Left lung (tissue), 10 donors: ENCODE results near the gene DNAJC1. TPM values are rescaled to one million over a fixed set of nuclear protein-coding genes. Genes with fewer than 3 reads are reported as not detected.

Experiments
- ATAC-seq: fragments of 200-7000 bp; cut with Tn5 transposase; one replicate; pipeline ENCODE4 v1.9.1; 2020; ENCODE audit warnings: moderate library complexity
- DNase-seq, 4 donors: peaks; one replicate each; pipeline ENCODE4 v3.0.0-alpha.2; 2013 to 2020
- H3K27ac ChIP-seq, 2 donors: fragments of 200-600 bp; sonication (generic) in 1 of 2; one replicate each; pipeline versions ENCODE4 v1.5.0 to v1.8.0; 2020 to 2021
- H3K27me3 ChIP-seq, 2 donors: fragments of 200-600 bp; sonication (generic) in 1 of 2; one replicate each; pipeline versions ENCODE4 v1.5.0 to v1.8.0; 2020 to 2021
- H3K36me3 ChIP-seq, 2 donors: fragments of 200-600 bp; sonication (generic) in 1 of 2; one replicate each; pipeline versions ENCODE4 v1.5.0 to v1.8.0; 2020 to 2021
- H3K4me1 ChIP-seq, 2 donors: fragments of 200-600 bp; one replicate each; pipeline ENCODE4 v1.8.0; 2021
- H3K4me3 ChIP-seq, 2 donors: fragments of 200-600 bp; sonication (generic) in 1 of 2; one replicate each; pipeline versions ENCODE4 v1.5.0 to v1.8.0; 2020 to 2021; ENCODE audit warnings: mild to moderate bottlenecking in 1 of 2
- H3K9me3 ChIP-seq, 2 donors: fragments of 200-600 bp; sonication (generic) in 1 of 2; one replicate each; pipeline versions ENCODE4 v1.5.0 to v1.8.0; 2020 to 2021
- CTCF ChIP-seq, 2 donors: fragments of 200-600 bp; sonication (generic) in 1 of 2; IDR thresholded peaks; one replicate each; pipeline versions ENCODE4 v1.5.0 to v1.8.0; 2021; ENCODE audit warnings: antibody characterized with exemption in 2 of 2
- intact Hi-C, 2 donors: fragments of 100-400 bp; cut with DNase I; formaldehyde crosslinking; loops; one replicate each; pipeline versions ENCODE4 v1.11.2 to v1.14.2; 2022
- polyA plus RNA-seq, 6 donors: library from polyadenylated mRNA; unstranded; fragments of 120-200 nt; gene quantifications; one replicate each; pipeline ENCODE4 v1.2.1, GENCODE V29; 2013; ENCODE audit not compliant: insufficient read length in 6 of 6
- total RNA-seq, 2 donors: library from RNA; stranded (reverse); fragmentation: NEBNext Ultra II Directional; extraction: Animal tissue kit (Norgen Biotek cat#: 25700); gene quantifications; one replicate each; pipeline ENCODE4 v1.2.1, GENCODE V29; 2021
- donor health status: DM: no; HTN: yes; CAD: no.
- donor health status: DM: no; HTN: no; CAD: no.

Gene DNAJC1
- total and polyA plus RNA-seq, 8 donors: 29.1 to 40.9 (median 32.9) TPM

- Histone ChIP-seq H3K4me1 (peaks cover 0 to 17% of the 10 kb centered on the region in 2 donors), H3K4me3 (no peak overlapping the region), H3K27ac (no peak overlapping the region), H3K27me3 (no peaks in the 10 kb centered on the region), H3K9me3 (no peaks in the 10 kb centered on the region), H3K36me3 (no peaks in the 10 kb centered on the region)
- ATAC-seq: no peak
- TF ChIP-seq CTCF (IDR thresholded peaks at IDR 0.05): no peak
- intact Hi-C loops: no loop called here
- DNase-seq: no peak
Observed at GRCh38 chr10:21943633-21944265, 59.8 kb downstream of the DNAJC1 start.

GRCh38 chr10:21935439-21936023 lies 68.0 kb downstream of the DNAJC1 start:
- Histone ChIP-seq H3K4me3 (no peak overlapping the region), H3K9me3 (peaks cover 0 to 22% of the 10 kb centered on the region in 2 donors), H3K4me1 (no peaks in the 10 kb centered on the region), H3K27ac (no peak overlapping the region), H3K27me3 (no peaks in the 10 kb centered on the region), H3K36me3 (no peaks in the 10 kb centered on the region)
- no peak for TF ChIP-seq CTCF (IDR thresholded peaks at IDR 0.05)
- intact Hi-C loops: no loop called here
- DNase-seq: no peak
- no peak for ATAC-seq

- TF ChIP-seq CTCF (IDR thresholded peaks at IDR 0.05): no peak
- no peaks in the 10 kb centered on the region for H3K27me3 ChIP-seq
- intact Hi-C loops: no loop called here
- no peaks in the 10 kb centered on the region for H3K36me3 ChIP-seq
- ATAC-seq (no peak), DNase-seq (no peak)
- no peak overlapping the region for H3K27ac ChIP-seq
- no peak overlapping the region for H3K4me3 ChIP-seq
- no peaks in the 10 kb centered on the region for H3K4me1 ChIP-seq
- H3K9me3 ChIP-seq: peaks cover 0 to 22% of the 10 kb centered on the region in 2 donors
Observed at GRCh38 chr10:21934307-21934706, 69.2 kb downstream of the DNAJC1 start.

- H3K27ac ChIP-seq: no peak overlapping the region
- intact Hi-C loops: no loop called here
- no peak overlapping the region for H3K4me3 ChIP-seq
- H3K36me3 ChIP-seq: no peaks in the 10 kb centered on the region
- peaks cover 0 to 8% of the 10 kb centered on the region in 2 donors for H3K4me1 ChIP-seq
- DNase-seq (no peak), ATAC-seq (no peak)
- TF ChIP-seq CTCF (IDR thresholded peaks at IDR 0.05): no peak
- H3K27me3 ChIP-seq: no peaks in the 10 kb centered on the region
- H3K9me3 ChIP-seq: no peaks in the 10 kb centered on the region
Observed at GRCh38 chr10:21929070-21929469, 74.5 kb downstream of the DNAJC1 start.

- TF ChIP-seq CTCF (IDR thresholded peaks at IDR 0.05): no peak
- intact Hi-C loops: no loop called here
- Histone ChIP-seq H3K4me3 (no peak overlapping the region), H3K4me1 (peaks cover 0 to 8% of the 10 kb centered on the region in 2 donors), H3K27ac (no peak overlapping the region), H3K9me3 (no peaks in the 10 kb centered on the region), H3K27me3 (no peaks in the 10 kb centered on the region), H3K36me3 (no peaks in the 10 kb centered on the region)
- DNase-seq: no peak
- ATAC-seq: peak; percentile 16
Observed at GRCh38 chr10:21927631-21928353, 75.7 kb downstream of the DNAJC1 start.
